ENCODE data around the gene UBE2L3. TPM values are rescaled to one million over a fixed set of nuclear protein-coding genes. Genes with fewer than 3 reads are reported as not detected.

Gene UBE2L3
- total and polyA plus RNA-seq, 2 of the 8 experiments (the other 6 are each of a cell fraction or from before 2014, with no cell fraction given): 63.5 to 90.0 TPM

GRCh38 chr22:21582801-21583740 is 15.6 kb downstream of the UBE2L3 start (continued):
- TF ChIP-seq SRF (IDR thresholded peaks at IDR 0.05; ENCODE audit: low read depth, low read length): no peak
